ENCODE data around the gene SEC24D. TPM values are rescaled to one million over a fixed set of nuclear protein-coding genes. Genes with fewer than 3 reads are reported as not detected.

Gene SEC24D
- total RNA-seq, 2 experiments from 2014 or later: 25.2 to 26.4 TPM

GRCh38 chr4:118865091-118865708, 29.3 kb upstream of the SEC24D start:
- Mint-ChIP-seq H3K27me3 (no peaks in the 10 kb centered on the region), H3K27ac (no peak overlapping the region), H3K4me3 (no peak overlapping the region), H3K36me3 (ENCODE audit: low read depth) (no peaks in the 10 kb centered on the region), H3K4me1 (ENCODE audit: low read depth) (peaks cover 6% of the 10 kb centered on the region), H3K9me3 (no peaks in the 10 kb centered on the region)
- POLR2A ChIA-PET: no interaction called here
- CTCF ChIA-PET: interaction anchor here (0.6 to 4.0 kb wide), 24 partner anchors 9 to 180 kb away, joined by 3 to 42 read pairs (median 4); partner anchors contain the start of genes METTL14 and SYNPO2
- peak; percentile 62 for TF ChIP-seq CTCF (IDR thresholded peaks at IDR 0.05)
- peak; percentile 37 for ATAC-seq
- intact Hi-C loops (cut with micrococcal nuclease): no loop called here
- DNase-seq: peak; percentile 13

GRCh38 chr4:118858779-118859178, 22.9 kb upstream of the SEC24D start:
- no peak overlapping the region for H3K27ac Mint-ChIP-seq
- no peak for ATAC-seq
- ChIA-PET POLR2A (no interaction called here), CTCF (interaction anchor here (1.0 to 1.3 kb wide), 2 partner anchors 22 to 87 kb away, joined by 3 read pairs; no protein-coding TSS in a partner anchor)
- no peak for TF ChIP-seq CTCF (IDR thresholded peaks at IDR 0.05)
- no peaks in the 10 kb centered on the region for H3K36me3 Mint-ChIP-seq (ENCODE audit: low read depth)
- no peak overlapping the region for H3K4me3 Mint-ChIP-seq
- no peak for DNase-seq
- H3K27me3 Mint-ChIP-seq: no peaks in the 10 kb centered on the region
- H3K4me1 Mint-ChIP-seq (ENCODE audit: low read depth): peaks cover 4% of the 10 kb centered on the region
- no peaks in the 10 kb centered on the region for H3K9me3 Mint-ChIP-seq
- intact Hi-C loops (cut with micrococcal nuclease): no loop called here

GRCh38 chr4:118857760-118858159, 21.8 kb upstream of the SEC24D start:
- Mint-ChIP-seq H3K4me3 (no peak overlapping the region), H3K9me3 (no peaks in the 10 kb centered on the region), H3K36me3 (ENCODE audit: low read depth) (no peaks in the 10 kb centered on the region), H3K4me1 (ENCODE audit: low read depth) (peaks cover 10% of the 10 kb centered on the region), H3K27me3 (no peaks in the 10 kb centered on the region), H3K27ac (no peak overlapping the region)
- TF ChIP-seq CTCF (IDR thresholded peaks at IDR 0.05): no peak
- intact Hi-C loops (cut with micrococcal nuclease): no loop called here
- no peak for ATAC-seq
- DNase-seq: no peak
- CTCF ChIA-PET: interaction anchor here (1.0 to 1.3 kb wide), 4 partner anchors 18 to 86 kb away, joined by 3 to 4 read pairs (median 4); partner anchors contain the start of gene SYNPO2
- POLR2A ChIA-PET: no interaction called here

GRCh38 chr4:118850488-118851173, 14.7 kb upstream of the SEC24D start:
- POLR2A ChIA-PET: interaction anchor here (1.0 to 2.0 kb wide), 4 partner anchors 10 to 21 kb away, joined by 3 to 7 read pairs (median 4); no protein-coding TSS in a partner anchor
- DNase-seq: peak; percentile 48

More at GRCh38 chr4:118850488-118851173, 14.7 kb upstream of the SEC24D start:
- peaks cover 3% of the 10 kb centered on the region for H3K9me3 Mint-ChIP-seq
- peak overlapping the region; percentile 82 for H3K4me3 Mint-ChIP-seq
- peaks cover 22% of the 10 kb centered on the region for H3K4me1 Mint-ChIP-seq (ENCODE audit: low read depth)
- H3K27me3 Mint-ChIP-seq: peaks cover 5% of the 10 kb centered on the region
- ATAC-seq: peak; percentile 93
- H3K27ac Mint-ChIP-seq: peak overlapping the region; percentile 83
- TF ChIP-seq CTCF (IDR thresholded peaks at IDR 0.05): no peak
- peaks cover 9% of the 10 kb centered on the region for H3K36me3 Mint-ChIP-seq (ENCODE audit: low read depth)
- intact Hi-C loops (cut with micrococcal nuclease): no loop called here
- CTCF ChIA-PET: interaction anchor here (0.6 to 7.5 kb wide), 6 partner anchors 10 to 83 kb away, joined by 3 to 42 read pairs (median 4); no protein-coding TSS in a partner anchor
